Hematopoietic multipotent progenitor cell treated with erythropoietin and hydrocortisone succinate and interleukin-3 and kit ligand, for 15 days (in vitro differentiated cells): Measurements from ENCODE around the gene SHISA6.

Experiments
- DNase-seq: peaks from one replicate; pipeline ENCODE4 v3.0.0-alpha.2; 2015; ENCODE audit warnings: low spot score

Gene SHISA6

DNA sequence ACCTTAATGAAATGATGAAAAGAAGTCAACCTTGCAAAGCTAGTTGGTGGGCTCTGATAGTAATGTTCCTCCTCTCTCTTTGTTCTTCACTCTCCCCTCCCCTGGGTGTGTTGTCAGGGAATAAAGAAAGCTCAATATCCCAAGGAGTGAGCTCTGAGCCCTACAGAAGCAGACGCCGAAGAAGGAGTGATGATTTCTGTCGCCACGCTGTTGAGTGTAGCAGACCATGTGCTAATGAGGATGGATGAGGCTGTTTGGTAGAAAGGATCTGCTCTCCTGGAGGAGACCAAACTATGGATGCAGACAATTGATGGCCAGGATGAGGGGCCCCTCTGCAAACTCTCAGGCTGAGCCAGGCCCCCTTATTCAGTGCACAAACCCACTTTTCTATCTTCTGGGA is 217.3 kb downstream of the SHISA6 start:
- no peak for DNase-seq

DNA sequence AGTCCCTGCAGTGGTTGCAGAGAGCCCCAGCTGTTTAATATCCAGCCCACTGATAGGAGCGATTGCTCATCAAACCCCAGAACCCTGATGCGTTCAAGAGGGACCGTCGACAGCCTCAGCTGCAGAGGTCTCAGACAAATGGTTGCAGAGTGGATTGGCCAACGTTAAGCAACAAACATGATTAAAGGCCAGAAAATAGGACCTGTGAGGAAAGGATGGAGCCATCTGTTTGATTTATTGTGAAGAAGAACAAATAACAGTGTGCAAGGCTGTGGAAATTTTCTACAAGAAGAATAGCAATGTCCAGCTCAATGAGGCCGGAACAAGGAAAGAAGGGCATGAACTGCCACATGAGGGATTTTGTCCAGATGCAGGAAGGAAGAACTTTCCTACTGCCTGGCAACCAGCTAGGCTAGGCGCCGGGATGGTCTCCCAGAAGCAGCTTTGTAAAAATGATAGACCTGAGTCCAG is 218.9 kb downstream of the SHISA6 start:
- DNase-seq: no peak

DNA sequence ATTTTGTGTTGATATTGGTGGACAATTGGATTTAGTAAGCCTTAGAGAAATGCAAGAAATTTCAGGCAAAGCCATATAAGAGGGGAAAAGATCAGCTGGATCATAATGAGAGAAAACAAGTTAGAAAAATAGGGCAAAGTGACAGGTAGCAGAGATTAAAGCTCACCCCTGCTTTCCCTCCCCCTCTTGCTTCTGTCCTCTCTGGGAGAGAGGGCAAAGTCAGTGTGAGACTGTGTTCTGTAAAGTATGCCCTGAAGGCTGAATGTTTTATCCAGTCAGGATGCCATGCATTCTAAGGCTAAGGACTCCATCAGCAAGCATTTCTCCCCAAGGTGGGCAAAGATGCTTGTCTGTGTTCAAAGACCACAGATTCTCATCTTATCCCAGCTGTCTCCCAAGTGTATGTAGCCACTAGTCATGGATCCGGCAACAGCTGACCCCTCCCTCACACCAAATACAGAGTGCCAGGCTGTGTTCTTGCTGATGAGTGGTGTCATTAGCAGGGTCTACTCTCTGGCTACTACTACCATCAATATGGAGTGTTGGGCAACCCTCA is 221.1 kb downstream of the SHISA6 start:
- DNase-seq: no peak

DNA sequence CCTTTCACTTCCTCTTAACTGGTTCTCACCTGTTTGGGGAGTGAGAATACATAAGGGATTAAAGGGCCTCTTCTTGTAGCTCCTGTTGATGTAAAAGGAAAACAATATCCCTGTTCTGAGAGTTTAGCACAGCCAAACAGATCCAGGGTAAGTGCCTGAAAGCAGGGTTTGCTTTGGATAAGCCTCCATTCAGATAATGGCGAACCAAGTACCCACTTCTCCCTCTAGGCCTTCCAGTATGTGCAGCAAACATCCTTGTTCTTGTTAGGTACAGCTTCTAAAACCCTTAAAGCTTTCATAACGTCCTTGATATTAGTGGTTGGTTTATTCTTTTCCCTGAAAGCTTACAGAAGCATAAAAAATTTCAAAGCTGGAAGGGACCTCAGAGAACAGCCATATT is 226.6 kb downstream of the SHISA6 start:
- no peak for DNase-seq

DNA sequence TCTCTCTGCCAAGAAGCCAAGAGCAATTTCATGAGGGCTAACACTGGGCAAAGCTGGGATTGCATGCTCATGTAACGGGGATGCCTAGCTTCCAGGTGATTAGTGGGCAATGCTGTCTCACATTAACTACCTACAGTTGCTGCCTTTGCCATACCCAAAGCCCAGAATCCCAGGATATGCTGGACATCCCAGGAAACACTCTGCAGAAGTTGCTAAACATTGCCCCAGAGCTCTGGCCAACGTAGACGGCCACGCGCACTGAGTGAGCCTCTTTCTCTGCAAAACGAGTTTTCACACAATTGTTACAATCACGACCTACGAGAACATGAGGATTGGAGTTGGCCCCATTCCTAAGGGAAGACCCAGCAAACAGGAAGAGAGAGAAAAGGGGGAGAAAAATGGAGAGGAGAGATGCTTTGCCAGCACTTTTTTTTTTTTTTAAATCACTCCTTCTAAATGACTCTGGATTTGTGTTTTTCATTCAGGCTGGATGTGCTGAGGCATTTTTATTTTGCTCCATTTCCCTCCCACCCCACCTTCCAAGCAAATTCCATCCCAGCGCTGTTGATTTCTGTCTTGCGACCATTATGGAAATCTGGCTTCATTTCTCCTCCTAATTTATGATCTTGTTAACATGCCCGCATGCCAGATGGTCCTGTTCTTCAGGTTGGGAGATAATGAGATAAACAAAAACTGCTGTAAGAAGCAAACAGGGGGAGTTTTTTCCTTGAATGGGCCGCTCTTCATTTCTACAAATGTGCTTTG is 244.5 kb downstream of the SHISA6 start:
- DNase-seq: no peak

DNA sequence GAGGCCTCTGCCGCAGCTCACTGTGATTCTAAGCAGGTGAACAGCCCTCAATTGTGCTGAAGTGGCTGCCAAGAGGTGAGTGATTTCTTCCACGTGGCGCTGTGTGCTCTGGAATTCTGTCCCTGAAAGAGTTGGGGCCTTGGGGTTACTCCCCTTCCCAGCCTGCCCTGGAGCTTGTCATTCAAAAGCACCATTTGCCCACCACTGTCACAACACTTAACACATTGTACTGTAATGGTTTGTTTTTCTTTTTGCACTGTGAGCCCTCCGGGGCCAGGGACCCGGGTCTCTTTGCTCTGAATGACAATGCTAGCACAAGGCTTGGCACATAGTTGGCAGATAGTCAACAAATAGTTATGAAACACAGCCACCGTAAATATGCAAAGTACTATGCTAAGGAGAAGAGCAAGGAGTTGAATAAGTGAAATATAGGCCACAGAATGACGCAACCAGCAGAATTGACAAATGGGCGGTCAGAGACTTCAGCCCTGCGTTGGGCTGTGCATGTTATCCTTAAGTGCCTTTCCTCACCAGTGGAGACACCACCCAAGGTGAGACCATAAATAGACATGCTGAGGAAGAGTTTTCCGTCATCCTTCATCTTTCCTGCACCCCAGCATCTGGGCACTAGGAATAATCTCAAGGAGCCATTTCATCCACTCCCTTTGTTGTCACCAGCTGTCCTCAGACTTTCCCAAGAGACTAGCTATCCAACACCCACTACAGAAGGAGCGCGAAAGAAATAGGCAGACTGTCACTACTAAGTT is 245.3 kb downstream of the SHISA6 start:
- DNase-seq: no peak

DNA sequence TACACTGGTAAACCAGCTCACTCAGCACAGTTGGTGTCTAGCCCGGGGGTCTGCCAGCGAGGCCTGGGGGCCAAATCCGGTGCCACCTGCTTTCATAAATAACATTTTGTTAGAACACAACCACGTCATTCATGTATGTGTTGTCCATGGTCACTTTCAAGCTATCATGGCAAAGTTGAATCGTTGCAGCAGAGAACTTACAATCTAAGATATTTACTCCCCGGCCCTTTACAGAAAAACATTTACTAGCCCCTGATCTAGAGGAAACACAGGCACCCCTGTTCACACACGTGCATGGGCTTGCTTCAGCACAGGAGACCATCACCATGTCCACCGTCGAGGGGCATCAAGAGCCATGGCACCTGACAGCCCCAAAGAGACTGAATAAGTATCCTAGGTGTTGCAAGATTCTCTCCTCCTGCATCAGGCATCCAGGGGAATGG is 245.9 kb downstream of the SHISA6 start:
- DNase-seq: no peak

DNA sequence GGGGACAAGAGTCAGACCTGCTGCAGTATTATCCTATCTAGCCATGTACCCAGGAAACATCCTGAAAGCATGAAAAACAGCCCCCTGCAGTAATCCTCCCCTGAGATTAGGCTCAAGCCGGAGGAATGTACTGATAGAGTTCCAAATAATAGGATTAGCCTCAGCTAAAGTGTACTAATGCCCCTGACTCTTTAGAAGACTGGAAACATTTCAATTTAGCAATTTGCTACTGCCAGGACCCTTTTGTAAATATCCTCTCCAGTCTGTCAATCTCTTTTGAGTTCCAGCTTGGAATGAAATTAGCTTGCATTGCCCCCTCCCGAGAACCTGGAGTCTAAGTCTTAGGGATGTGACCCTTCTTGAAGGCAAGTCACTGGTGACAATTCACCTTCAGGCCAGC is 246.5 kb downstream of the SHISA6 start:
- DNase-seq: no peak

DNA sequence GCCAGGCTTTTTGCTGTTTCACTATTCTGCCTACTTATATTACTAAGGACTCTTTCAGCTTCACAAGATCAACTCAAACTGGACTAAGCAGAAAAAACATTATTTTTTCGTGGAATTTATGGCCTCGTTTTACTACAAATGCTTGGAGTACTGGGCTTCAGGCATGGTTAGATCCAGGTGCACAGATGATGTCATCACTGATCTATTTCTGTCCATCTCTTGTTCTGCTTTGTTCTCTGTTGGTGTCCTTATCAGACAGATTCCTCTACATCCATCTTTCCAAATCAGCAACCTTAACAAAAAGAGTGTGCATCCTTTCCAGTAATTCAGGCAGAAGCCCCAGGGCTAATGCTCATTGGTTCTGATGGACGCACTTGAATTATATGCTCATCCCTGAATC is 247.4 kb downstream of the SHISA6 start:
- DNase-seq: no peak

DNA sequence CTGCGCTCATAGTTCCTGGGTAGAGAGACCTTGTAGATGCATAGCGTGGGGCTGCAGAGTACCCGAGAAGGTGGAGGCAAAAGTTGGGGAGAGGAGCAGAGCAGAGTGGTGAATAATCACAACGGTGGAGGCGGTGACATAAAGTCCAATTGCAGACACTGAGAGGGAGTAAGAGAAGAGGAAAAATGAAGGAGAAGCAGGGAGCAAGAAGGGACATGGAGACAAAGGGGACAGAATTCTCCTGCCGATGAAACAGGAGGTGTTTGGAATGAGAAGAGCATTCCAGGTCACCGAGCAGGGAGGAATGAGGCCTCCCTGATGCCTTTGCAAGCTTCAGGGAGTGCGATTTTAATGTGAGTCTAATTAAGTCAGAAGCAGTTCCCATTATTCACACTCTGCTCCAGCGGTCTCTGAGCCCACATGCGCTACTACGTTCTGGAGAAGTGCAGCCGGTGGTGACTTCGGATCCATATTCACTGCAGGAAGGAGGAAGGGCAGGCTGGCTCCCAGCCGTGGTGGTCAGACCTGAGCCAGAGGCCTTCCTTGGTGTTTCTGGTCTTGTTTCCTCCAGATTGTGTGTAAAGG is 249.2 kb downstream of the SHISA6 start:
- DNase-seq: no peak

DNA sequence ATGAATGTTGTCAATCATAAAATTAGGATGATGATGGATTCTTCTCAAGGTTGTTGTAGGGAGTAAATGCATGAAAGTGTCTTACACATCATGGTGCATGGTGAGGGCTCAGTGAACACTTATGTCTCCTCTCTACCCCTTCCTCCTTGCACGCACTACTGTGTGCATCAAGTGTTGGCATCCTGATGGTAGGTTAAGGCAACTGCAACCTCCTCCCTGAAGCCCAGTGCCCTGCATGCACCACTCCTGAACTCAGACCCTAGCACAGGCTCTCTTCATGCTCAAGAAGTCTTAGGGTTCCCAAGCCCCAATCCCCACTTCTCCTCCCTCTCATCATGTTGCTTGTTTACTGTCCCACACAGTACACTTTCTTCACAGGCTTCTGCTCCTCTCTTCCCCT is 251.5 kb downstream of the SHISA6 start:
- no peak for DNase-seq

DNA sequence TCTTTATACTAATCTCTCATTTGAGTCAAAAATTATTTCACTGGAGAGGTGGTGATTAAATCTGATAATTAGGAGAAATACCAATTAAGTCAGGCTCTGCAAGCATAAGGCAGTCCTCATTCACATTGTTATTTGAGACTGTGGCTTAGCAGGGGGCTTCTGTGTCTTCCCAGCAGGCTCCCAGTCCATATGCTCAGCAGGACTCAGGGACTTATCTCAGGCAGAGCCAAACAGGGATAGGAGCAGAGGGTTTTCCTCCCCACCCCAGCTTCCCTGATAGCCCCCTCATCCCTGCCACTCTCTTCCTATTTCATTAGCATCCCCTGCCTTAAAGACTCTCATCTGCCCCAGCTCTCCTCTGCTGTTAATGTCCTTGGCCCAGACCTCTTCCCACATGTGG is 252.9 kb downstream of the SHISA6 start:
- no peak for DNase-seq

DNA sequence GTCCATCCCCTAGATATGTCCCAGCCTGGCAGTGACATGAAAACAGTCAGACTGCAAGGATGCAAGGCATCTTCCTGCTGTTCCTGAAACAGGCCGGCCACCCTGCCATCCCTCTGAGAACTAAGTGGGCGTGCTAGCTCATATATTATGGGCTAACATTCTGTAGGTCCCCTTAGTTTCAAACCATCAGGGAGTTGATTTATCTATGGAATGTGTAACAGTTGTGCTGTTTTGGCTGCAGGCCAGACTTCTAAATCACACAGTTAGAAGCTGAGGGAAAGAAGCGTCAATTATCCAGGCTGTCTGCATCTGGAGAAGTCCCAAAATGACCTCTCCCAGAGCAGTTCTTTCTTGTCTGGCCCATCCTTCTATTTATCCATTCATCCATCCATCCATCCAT is 254.6 kb downstream of the SHISA6 start:
- no peak for DNase-seq

DNA sequence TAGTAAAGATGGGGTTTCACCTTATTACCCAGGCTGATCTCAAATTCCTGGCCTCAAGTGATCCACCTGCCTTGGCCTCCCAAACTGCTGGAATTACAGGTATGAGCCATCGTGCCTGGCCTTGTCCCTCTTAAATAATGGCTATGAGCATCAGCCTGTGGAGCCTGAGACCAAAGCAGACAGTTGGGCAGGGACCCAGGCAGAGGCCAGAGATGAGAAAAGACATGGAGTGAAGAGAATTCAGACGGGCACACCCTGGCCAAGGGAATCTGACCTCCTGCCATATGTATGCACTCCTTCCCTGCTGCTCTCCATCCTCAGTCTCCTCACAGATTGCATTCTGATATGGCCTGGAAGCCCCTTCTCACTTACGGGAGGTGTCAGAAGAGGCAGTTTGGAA is 258.9 kb downstream of the SHISA6 start:
- no peak for DNase-seq

DNA sequence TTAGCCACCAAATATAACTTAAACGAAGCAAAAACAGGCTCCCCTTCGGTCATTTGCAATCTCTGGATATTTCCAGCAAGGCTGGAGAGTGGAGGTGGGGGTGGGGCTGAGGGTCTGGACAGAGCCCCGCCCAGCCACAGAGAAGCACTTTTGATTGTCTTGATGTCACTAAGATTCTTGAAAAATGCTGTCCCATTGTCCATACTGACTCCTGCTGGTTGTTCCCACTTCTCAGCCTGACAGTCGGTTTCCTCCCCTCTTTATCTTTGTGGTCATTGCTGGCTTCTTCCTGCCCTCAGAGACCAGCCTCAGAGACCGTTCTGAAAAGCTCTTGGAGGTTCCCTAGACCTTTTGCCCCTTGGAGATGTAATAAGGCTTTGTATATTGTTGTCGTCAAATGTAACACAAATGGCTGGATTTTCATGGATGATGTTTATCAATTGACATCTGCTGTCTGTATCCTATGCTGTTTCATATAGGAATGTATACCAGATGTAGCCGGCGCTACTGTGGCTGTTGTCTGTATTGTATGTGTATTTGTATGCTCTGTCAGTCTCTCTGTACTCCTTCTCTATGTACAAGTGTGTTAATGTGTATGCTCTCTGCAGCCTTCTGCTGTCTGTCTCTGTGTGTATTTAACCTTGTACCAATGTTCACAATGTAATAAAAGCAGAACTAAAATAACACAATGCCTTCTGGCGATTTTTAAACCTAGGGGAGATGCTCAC is 262.5 kb downstream of the SHISA6 start:
- DNase-seq: no peak

DNA sequence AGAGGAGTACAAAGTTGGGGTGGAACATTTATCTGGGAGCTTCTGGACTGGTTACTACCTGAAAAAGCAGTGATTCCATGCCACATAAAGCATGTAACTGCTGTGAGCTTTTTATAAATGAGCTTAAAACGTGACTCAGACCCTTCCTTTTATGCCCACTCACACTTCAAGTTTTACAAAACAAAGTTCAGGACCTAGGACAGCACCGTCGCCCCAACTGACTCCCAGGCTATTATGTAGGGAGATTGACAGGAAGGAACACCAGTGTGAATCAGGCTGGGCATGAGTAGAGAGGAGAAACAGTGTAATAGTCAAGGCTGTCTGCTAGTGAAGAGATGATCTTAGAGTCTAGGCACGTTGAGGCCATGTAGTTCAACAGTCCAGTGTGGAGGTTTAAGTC is 265.6 kb downstream of the SHISA6 start:
- DNase-seq: no peak

DNA sequence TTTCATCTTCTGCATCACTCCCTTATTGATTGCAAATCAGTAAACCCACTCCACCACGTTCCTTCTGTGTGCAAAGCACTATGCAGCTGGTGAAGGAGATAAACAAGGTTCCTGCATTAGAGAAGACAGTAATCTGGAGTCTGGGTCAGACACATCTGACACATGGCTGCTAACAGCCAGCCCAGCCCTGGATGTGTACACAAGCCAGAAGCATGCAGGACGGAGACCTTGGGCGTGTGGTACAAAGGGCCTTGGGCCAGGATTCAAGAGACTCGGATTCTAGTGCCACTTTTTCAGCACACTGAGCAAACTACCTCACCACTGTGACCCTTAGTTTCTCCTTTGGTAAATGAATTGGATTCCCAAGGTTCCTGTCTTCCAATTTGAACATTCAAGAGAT is 270.7 kb downstream of the SHISA6 start:
- DNase-seq: no peak

DNA sequence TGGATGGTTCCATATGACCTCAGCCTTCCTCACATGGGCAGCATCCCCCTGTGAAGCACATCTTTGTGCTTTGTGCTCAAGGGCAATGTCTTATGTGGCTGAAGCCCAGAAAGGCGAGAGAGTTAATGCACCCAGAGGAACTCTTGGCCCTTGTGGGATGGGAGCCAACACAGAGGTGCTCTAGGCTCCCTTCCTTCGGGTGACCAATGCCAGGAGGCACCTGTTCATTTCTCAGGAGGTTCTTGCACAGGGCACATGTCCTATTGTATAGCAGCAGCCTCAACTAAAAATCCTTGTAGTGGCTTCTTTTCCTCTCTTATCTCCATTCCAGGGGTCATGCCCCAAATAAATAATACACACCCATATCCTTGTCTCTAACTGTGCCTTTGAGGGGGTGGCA is 273.6 kb downstream of the SHISA6 start:
- no peak for DNase-seq

DNA sequence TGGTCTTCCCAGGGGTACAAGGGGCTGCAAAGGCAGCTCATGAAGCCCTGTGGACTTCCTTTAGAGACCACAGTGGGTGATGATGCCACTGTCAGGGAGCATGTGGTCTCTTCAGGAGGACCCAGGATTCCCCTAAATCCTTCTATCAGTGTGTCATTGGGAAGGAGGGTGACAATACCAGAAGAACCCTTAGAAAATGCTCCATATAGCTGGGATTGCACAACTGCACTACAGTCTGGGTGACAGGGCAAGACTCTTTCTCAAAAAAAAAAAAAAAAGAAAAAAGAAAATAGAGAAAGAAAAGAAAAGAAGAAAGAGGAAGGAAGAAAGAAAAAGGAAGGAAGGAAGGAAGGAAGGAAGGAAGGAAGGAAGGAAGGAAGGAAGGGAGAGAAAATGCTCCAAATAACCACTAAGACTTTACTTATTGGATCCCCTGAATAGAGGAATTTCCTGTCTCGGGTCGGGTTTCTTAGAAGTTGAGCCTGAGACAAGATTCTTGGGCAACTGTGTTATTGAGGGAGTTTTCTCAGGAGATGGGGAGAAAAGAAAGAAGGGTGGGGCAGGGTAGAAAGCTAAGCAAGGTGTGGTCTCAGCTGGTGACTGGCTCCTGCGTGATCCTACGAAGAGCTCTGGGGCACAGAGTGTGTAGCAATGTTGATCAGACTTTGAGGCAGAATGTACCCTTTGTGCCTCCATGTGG is 274.1 kb downstream of the SHISA6 start:
- no peak for DNase-seq

DNA sequence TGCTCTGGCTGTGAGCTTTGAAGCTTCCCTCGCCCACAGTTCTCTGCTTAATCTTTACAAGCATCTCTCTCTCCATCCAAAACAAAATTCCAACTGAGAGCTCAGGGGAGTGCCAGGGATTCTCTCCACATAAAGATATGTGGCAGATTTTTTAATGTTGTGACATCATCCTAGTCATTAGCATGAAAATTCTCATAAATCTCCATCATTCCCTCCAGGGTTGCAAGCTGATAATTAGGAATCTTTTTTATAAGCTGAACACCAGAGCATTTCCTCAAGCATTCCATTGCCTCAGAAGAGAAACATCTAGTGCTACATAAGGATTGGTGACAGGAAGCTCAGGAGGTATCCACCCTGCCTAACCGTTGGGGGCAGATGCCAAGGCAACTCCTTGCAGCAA is 274.9 kb downstream of the SHISA6 start:
- DNase-seq: no peak

DNA sequence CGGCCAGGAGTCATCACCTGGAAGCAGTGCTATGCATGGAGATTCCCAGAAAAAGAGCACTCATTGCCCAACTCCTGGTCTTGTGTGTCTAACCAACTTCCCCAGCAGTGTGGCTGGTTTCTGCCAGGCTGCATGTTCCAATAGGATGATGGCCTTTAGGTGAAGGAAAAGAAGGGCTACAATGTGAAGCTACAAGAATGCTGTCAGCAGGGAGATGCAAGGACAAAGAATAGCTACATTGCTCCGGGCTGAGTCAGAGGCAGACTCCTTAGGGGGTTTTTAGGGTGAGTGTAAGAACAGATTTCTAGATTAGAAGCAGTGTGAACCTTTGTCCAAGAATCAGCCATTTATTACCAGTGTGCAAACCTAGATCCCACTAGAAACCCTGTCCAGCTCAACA is 294.2 kb downstream of the SHISA6 start:
- DNase-seq: no peak

DNA sequence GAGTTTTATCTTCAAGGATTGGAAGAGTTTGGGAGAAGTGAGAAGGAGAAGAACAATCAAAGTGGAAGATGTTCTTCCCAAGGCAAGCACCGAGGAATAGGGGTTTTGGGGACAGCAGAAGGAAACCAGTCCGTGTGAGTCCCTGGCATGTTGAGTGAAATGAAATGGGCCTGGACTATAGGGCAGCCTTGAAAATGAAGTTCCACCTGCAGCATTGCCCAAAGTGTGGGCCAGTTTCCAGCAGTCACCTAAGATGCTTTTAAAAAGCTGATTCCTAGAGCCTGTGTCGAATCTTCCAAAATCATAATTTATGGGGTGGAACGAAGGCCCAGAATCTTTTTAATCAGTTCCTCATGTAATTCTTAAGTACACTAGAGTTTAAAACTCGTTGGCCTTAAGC is 297.4 kb downstream of the SHISA6 start:
- no peak for DNase-seq
